GM21529 (cell line): ENCODE results near the gene ZNF341.

Source experiments
- ATAC-seq: cut with Tn5 transposase; IDR thresholded peaks from one replicate; pipeline ENCODE4 v1.9.1; 2021; ENCODE audit not compliant: unreplicated experiment

The ZNF341 gene

DNA sequence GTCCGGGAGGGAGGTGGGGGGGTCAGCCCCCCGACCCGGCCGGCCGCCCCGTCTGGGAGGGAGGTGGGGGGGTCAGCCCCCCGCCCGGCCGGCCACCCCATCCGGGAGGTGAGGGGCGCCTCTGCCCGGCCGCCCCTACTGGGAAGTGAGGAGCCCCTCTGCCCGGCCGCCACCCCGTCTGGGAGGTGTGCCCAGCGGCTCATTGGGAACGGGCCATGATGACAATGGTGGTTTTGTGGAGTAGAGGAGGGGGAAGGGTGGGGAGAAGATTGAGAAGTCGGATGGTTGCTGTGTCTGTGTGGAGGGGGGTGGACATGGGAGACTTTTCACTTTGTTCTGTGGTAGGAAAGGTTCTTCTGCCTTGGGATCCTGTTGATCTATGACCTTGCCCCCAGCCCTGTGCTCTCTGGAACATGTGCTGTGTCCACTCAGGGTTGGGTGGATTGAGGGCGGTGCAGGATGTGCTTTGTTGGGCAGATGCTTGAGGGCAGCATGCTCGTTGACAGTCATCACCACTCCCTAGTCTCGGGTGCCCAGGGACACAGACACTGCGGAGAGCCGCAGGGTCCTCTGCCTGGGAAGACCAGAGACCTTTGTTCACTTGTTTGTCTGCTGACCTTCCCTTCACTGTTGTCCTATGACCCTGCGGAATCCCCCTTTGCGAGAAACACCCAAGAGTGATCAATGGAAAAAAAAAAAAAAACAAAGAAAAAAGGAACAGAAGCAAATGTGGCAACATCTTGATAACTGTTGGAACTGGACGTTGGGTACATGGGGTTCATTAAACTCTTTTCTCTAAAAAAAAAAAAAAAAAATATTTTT is 30.0 kb upstream of the ZNF341 start:
- no peak for ATAC-seq

DNA sequence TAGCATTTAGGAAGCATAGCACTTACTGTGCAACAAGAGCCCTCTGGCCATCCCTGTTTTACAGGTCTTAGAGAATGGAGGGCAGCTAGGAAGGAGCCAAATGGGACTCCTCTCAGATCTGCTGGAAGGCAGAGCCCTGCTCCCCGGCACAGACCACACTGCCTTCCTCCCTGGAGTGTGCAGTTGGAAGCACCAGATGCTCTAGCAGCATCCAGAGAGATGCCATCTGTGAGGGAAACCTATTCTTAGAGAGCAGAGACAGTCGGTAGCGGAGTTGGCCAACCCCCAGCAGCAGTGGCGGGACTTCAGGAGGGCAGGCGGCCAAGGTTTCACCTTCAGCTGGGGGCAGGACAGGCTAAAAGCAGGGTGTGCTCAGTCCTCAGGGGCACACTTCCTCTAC is 28.9 kb upstream of the ZNF341 start:
- ATAC-seq: no peak

DNA sequence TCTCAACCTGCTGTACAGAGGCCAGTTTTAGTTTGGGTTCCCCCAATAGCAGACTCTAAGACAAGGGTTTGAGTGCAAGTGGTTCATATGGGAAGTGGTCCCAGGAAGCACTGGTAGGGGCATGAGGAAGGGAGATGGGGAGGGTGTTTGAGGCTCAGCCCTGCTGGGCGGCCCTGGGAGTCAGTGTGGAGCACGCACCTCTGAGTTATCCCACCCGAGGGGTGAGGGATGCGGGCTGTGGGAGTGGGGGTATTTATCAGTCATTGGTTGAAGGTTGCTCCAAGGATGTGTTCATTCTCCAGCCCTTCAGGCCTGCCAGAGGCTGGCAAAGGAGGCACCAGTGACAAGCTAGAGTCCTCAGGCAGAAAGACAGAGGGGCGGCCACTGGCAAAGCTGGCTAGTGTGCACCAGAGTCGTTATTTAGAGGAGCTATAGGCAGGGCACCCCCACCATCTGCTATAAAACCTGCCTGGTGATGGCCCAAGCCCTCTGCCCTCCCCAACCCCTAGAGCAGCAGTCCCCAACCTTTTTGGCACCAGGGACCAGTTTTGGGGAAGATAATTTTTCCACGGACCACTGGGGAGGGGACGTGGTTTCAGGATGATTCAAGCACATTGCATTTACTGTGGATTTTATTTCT is 28.2 kb upstream of the ZNF341 start:
- no peak for ATAC-seq

DNA sequence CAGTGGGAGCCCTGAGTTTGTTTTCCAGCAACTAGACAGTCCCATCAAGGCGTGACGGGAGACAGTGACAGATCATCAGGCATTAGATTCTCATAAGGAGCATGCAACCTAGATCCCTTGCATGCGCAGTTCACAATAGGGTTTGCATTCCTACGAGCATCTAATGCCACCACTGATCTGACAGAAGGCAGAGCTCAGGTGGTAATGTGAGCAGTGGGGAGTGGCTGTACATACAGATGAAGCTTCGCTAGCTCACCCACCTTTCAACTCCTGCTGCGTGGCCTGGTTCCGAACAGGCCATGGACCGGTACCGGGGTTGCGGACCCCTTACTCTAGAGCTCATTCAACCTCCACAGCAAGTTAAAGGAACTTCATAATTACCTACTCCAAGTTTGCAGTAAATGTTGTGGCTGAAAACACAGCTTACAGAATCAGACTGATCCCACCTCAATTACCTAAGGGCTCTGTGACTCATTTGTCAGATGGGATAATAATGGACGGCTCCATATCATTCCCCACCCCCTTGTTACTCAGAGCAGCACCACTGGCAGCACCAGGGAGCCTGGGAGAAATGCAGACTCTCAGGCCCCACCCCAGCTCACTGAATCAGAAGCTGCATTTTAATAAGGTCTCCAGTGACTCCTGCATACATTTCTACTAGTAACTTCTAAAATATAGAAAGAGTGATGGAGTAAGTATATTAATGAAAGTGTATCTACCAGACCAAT is 27.4 kb upstream of the ZNF341 start:
- ATAC-seq: no peak

DNA sequence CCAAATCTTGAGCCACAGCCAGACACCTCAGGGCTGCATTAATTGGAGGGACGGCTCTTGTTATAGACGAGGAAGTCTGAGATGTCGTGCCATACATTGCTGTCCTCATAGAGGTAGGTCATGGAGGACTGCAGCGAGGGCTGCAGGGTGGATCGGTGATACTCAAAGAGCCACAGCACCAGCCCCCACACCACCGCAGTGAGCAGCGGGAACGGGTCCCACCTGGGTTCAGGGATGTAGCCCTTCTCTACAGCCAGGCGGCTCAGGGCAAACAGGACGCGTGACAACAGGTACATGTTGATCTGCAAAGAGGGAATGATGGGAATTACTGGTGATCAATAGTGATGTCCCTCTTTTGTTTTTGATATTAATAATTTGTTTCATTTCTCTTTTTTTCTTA is 24.1 kb upstream of the ZNF341 start:
- no peak for ATAC-seq

DNA sequence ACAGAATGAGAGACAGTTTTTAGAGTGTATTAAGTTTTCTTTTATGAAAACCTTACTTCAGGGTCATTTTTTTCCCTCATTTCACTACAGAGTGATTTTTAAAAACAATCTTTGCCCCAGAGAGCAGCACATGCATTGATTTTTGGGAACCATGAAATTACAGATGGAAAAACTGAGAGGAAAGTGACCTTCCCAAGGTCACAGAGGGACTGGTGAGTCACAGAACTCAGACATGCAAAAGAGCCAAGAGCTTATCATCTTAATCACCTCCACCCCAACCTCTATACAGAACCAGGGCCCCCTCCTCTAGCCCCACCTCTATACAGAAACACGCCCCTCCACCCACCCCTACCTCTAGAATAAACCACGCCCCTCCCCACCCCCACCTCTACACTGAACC is 22.4 kb upstream of the ZNF341 start:
- ATAC-seq: no peak

DNA sequence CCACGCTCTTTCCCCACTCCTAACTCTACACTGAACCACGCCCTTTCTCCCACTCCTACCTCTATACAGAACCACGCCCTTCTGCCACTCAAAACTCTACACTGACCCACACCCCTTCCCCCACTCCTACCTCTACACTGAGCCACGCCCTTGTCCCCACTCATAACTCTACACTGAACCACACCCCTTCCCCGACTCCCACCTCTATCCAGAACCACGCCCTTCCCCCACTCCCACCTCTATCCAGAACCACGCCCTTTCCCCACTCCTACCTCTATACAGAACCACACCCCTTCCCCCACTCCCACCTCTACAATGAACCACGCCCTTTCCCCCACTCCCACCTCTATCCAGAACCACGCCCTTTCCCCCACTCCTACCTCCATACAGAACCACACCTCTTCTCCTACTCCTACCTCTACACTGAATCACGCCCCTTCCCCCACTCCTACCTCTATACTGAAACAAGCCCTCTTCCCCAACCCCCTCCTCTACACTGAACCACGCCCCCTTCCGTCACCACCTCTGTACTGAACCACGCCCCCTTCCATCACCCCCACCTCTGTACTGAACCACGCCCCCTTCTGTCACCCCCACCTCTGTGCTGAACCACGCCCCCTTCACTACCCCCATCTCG is 21.8 kb upstream of the ZNF341 start:
- no peak for ATAC-seq

DNA sequence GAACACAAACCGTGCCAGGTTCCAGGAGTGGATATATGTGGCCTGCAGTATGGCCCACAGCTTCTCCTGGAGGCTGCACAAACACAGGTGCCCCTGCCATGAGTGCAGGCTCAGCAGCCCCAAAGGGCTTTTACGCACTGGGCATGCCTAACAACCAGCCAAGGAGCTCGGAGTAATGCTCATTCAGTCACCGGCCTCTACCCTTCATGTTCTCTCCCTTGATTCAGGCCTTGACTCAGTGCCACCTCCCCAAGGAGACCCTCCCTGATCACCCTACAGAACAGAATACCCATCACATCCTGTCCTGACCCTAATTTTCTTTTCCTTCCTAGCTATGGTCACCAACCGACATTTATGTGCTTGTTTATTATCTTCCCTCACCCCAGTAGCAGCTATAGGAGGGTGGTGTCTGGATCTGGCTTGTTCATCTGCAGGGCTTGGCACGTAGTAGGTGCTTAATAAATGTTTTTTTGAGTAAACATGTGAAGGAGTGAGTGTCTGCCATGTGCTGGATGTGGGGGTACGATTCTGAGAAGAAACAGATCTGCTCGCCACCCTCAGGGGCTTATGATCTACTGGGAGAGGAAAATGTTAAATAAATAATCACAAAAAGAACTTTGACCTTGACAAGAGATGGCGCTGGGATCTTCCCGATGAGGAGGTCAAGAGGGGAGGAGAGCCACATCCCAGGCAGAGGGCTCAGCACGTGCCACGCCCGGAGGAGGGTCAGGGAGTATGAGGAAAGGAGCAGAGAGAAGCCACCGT is 20.9 kb upstream of the ZNF341 start:
- ATAC-seq: no peak

DNA sequence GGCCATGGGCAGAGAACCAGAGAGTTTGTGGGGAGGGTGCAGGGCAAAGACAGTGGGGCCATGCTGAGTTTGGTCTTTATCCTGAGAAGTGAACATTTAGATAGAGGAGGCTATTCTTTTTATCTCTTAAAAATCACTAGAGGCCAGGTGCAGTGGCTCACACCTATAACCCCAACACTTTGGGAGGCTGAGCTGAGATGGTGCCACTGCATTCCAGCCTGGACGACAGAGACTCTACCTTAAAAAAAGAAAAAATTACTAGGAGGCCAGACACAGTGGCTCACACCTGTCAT is 20.4 kb upstream of the ZNF341 start:
- ATAC-seq: no peak

DNA sequence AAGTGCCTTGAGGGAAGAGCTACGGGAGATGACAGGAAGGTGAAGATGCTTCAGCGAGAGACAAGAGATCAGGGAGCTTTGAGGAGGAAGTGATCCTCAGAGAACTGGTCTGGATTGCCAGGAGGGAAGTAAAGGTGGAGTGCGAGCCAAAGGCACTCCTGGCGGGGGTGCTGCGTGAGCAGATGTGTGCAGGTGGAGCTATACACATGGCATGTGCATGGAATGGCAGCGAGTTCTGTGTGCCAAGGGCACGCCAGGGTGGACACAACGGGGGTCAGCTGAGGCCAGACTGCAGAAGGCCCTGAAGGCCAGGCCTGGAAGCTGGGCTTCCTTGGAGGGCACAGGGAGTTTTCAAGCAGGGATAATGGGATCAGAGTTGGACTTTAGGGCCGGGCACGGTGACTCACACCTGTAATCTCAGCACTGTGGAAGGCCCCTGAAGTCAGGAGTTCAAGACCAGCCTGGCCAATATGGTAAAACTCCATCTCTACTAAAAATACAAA is 17.9 kb upstream of the ZNF341 start:
- no peak for ATAC-seq

DNA sequence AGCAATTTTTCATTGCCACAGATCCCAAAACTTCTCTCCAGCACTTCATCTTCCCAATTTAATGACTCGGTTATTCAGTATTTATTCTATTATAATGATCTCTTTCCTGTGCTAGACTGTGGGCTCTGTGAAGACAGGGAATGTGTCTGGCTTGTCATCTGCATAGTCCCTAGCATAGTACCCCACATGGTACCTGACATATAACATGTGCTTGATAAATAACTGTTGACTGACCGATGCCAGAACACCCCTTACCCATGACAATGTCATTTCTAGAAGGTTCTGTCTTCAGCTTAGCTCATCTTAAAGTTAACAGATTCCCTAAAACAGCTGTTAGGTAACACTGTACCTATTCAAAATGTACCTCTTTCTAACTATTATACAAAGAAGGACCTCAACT is 15.3 kb upstream of the ZNF341 start:
- ATAC-seq: no peak

DNA sequence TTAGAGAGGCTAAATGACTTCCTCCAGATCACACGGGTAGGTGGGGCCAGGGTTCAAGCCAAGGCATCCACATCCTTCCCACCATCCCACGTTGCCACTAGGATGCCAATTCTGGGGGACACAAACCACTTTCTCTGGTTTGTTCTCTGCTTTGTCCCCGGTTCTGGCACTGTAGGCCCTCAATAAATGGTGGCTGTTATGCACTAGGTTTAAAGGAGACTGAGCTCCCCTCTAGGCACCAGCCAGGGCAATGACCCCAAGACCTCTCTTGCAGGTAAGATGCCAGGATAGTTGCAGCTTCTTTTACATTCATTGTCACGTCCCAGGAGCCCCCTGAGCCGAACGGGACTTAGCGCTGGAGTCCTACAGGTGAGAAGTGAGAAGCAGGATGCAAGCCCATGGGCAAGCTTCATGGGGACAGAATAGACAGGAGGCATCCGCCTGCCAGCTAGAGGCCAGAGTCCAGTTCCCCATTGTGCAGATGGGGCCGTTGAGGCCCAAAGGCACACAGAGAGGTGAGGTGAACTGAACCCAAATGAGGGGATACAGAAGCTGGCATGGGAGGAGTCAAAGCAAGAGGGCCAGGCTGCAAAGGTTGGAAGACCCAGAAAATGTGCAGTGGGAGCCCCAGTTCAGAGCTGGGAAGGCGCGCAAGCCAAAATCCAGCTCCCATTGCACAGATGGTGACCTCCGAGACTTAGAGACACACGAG is 12.4 kb upstream of the ZNF341 start:
- ATAC-seq: no peak

DNA sequence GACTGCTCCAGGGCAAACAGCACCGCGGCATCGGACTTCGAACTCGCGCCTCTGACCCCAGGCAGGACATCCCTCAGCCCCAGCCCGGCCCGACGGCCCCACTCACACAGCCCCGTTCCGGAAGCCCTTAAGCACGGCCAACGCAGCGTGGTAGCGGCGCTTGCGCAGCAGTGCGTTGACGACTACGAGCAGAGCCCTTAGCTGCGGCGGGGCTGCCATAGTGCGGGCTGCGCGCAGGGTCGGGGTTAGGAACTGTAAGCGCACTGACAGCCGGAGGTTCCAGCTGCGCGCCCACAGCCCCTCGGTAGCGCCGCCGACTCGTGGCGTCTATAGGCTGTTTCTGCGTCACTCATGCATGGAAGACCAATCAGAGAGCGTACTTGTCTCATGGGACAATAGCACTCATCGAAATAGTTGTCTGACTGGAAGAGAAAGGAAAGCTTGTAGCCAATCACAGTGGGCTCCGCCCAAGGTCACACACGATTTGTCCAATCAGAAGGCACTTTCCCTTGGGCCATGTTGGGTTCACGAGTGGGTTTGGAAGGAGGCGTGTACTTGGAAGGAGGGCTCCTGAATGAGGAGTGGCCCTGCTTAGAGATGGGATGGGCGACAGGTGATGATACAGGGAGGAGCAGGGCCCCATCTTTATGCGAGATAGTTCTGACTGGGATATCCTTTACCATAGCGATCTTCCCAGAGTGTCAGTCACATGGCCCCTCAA is 11.6 kb upstream of the ZNF341 start, which contains the start of gene PXMP4:
Gene PXMP4, minus strand, starts transcription at position 322 of the 721 bp plus-strand sequence. Its CDS starts 103 bp downstream, at position 219.
- ATAC-seq: peak; percentile 94

DNA sequence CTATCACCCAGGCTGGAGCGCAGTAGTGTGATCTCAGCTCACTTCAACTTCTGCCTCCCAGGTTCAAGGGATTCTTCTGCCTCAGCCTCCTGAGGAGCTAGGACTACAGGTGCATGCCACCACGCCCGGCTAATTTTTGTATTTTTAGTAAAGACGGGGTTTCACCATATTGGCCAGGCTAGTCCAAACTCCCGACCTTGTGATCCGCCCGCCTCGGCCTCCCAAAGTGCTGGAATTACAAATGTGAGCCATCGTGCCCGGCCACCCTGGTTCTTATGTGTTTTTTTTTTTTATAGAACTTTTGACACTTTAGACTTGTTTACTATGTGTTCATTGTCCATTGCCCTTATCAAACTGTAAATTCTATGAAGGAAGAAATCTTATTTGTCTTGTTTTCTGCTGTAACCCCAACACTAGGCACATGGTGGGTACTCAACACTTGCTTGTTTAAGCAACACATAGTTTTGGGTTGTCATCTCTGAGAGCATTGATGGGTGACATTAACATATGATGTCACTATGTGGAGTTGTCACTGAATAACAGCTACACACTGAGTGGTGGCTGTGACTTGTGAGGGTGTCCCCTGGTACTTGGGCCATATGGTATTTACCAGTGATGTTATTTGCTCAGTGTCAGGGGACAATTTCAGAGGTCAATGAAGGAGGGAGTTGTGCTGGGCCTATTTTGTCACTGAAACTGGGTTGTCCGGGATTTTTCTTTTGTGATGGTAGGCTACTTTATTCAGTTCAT is 10.2 kb upstream of the ZNF341 start:
- ATAC-seq: no peak

DNA sequence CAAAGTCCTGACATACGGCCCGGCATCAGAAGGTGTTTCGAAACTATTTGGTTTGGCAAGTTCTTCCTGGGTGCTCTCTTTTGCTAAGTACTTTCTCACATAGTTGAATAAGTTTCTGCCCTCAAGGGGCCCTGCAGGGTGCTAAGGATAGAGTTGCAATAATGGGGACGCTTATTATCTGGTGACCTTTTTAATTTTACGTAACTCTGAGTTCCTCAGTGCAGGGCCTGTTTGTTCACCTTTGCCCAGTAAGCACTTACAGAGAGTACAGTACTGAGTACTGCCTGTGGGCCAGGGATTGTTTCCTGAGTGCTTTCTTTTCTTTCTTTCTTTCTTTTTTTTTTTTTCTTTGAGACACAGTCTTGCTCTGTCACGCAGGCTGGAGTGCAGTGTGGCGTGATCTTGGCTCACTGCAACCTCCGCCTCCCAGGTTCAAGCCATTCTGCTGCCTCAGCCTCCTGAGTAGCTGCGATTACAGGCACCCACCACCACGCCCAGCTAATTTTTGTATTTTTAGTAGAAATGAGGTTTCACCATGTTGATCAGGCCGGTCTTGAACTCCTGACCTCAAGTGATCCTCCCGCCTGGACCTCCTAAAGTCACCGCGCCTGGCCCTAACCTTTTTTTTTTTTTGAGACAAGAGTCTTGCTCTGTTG is 7.2 kb upstream of the ZNF341 start:
- no peak for ATAC-seq

DNA sequence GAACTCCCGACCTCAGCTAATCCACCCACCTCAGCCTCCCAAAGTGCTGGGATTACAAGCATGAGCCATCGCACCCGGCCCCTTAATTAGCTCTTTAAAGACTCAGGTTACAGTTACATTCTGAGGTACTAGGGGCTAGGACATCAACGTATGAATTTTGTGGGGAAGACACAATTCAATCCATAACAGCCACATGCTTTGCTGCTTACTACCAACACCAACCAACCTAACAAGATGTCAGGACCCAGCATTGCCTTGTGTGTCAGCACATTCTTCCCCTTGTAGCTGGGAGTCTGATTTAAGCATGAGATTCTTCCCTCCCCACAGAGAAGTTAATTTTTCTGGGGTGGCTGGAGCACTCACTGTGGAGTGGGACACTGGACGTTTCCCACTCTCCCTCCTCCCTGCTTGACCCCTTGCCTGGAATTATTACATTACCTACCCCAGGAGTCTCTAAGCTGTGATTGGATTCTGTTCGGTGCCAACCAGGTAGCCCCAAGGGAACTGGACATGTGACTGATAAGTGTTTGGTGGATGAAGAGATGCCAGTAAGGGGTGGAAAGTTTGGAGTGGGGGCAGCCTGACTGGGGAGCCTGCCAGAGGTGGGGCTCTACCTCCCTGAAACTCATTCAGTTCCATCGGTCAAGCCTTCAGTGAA is 6.1 kb upstream of the ZNF341 start:
- ATAC-seq: no peak

DNA sequence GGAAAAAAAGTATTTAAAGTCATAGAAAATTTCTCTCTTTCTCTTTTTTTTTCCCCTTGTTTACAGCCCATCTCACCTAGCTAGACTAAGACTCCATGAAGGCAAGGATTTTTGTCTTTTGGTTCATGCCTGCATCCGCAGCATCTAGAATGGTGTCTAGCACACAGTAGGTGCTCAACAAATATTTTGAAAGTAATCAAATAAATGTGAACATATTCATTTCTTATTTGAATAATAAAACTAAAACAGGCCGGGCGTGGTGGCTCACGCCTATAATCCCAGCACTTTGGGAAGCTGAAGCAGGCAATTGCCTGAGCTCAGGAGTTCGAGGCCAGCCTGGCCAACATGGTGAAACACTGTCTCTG is 4.7 kb upstream of the ZNF341 start:
- ATAC-seq: no peak

DNA sequence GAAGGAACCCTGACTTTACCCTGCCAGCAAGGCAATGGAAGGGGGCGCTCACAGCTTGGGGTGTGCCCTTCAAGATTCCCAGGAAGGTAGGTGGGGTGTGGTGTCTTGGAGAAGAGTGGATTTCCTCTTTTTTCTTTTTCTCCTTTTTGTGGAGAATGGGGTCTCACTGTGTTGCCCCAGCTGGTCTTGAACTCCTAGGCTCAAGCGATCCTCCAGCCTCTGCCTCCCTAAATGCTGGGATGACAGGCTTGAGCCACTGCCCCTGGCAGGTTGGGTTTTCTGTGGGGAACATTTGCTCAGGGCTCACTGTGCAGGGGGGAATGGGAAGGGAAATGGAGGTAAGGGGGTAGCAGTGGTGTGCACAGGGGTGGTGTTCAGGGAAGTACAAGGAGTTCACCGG is 4.0 kb upstream of the ZNF341 start:
- no peak for ATAC-seq
